Activated CD4-positive, alpha-beta T cell treated with anti-CD3 and anti-CD28 coated beads, Interleukin-2, Interleukin-6, amounts not matched to agents 100 ng/mL and 50 ng/mL, durations not matched to agents 16 hours and 8 hours (primary cell): Measurements from ENCODE around the gene NANOGP8.
A peak's percentile ranks its signal among the peaks of the same experiment; 100 is the strongest.
"Not testable (repeated sequence)": the region's sequence is repeated elsewhere in the genome, so short reads cannot be mapped to it uniquely, and the experiment has no call there.

Experiments
- DNase-seq: peaks from one replicate; pipeline ENCODE4 v3.0.0-alpha.2; 2020

Gene NANOGP8

DNA sequence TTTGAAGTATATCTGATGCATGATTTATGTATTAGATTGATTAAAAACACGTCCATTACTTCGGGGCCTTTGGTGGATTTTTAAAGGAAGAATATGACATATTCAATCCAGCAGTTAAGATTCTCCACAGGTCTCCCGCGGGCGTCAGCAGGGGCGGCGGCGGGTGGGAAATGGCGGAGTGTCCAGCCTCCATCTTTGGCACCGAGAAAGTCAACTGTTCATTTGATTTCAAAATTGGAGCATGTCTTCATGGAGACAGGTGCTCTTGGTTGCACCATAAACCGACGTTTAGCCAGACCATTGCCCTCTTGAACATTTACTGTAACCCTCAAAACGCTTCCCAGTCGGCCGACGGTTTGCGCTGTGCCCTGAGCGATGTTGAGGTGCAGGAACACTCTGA lies 7.2 kb upstream of the NANOGP8 start:
- DNase-seq: no peak

- DNase-seq: no peak
Measured at GRCh38 chr15:35090104-35090807, 5.2 kb upstream of the NANOGP8 start.

- DNase-seq: no peak
Measured at GRCh38 chr15:35089551-35089950, 4.5 kb upstream of the NANOGP8 start.

DNA sequence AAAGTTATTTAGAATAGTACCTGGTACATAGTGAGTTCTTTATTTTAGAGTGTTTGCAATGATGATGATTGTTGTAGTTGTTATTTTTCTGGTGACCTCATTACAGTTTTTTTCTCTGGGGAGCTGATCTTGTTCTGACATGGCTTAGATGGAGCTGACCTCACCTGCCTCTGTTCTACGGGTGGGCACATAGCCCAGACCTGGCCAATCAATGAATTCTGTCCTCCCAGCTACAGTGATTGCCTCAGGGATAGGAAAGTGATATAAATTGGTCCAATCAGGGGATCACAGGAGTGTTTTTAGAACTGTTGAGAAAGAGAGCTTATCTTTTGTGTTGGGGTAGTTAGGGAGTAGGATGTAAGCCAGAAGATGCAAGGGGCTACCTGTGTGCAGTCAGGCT lies 3.2 kb upstream of the NANOGP8 start:
- DNase-seq: no peak

- DNase-seq: no peak
Measured at GRCh38 chr15:35087759-35088158, 2.7 kb upstream of the NANOGP8 start.

- not testable (repeated sequence) for DNase-seq
Measured at GRCh38 chr15:35082371-35083348, 2.4 kb downstream of the NANOGP8 start.

DNA sequence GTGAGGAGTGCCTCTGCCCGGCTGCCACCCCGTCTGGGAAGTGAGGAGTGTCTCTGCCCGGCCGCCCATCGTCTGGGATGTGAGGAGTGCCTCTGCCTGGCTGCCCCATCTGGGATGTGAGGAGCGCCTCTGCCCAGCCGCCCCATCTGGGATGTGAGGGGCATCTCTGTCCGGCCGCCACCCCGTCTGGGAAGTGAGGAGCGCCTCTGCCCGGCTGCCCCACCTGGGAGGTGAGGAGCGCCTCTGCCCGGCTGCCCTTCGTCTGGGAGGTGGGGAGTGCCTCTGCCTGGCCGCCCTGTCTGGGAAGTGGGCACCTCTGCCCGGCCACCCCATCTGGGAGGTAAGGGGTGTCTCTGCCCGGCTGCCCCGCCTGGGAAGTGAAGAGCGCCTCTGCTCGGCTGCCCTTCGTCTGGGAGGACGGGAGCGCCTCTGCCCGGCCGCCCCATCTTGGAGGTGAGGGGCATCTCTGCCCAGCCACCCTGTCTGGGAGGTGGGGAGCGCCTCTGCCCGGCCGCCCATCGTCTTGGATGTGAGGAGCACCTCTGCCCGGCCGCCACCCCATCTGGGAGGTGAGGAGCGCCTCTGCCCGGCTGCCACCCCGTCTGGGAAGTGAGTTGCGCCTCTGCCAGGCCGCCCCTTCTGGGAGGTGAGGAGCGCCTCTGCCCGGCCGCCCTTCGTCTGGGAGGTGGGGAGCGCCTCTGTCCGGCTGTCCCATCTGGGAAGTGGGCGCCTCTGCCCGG lies 3.3 kb downstream of the NANOGP8 start:
- DNase-seq: not testable (repeated sequence)

DNA sequence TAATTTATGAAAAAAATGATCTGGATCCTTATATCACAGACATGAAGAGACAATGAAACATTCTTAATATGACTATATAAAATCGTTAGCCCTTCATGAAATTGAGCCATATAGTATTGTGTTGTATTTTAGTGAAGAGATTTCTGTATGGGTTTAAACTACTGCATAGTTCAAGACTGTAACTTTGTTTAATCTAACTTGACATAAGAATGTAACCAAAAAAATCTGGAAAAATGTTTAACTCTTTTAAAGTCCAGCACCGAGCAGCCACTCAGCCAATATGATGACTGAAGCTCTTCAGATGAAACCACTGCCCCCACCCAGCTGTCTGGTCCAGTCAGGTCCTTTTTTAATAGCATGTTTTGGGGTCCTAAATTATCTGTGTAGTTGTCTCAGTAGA lies 4.9 kb downstream of the NANOGP8 start:
- no peak for DNase-seq

GRCh38 chr15:35078221-35078915 lies 6.7 kb downstream of the NANOGP8 start:
- DNase-seq: peak; percentile 66

DNA sequence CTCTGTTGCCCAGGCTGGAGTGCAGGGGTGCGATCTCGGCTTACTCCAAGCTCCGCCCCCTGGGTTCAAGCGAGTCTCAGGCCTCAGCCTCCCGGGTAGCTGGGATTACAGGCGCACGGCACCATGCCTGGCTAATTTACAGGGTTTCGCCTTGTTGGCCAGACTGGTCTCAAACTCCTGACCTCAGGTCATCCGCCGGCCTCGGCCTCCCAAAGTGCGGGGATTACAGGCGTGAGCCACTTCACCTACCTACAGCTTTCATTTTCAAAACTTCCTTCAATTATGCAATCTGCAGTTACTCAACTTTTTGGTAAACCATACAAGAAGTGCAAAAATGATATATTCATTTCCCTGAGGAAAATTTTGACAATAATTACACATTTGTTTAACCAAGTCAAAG lies 14.0 kb downstream of the NANOGP8 start:
- no peak for DNase-seq

GRCh38 chr15:35068846-35069475 lies 16.1 kb downstream of the NANOGP8 start:
- no peak for DNase-seq

- DNase-seq: no peak
Measured at GRCh38 chr15:35067496-35068347, 17.4 kb downstream of the NANOGP8 start.

DNA sequence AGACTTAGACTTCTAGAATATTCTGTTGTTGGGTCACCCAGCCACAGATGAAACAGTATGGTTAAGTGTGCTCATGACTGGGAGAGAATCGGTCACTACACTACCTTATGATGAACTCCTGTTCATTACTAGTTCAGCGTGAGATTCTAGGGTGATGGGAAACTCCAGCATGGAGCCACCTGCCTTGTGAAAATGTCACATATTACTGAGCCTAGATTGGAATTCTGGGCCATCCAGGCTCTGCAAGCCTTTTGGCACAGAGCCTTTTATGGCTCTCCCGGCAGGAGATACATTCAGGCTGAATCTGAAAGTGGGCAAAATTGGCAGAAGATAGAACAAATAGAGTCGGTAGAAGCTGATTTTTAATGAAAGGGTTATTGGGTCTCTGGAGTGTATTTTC lies 19.0 kb downstream of the NANOGP8 start:
- DNase-seq: no peak

DNA sequence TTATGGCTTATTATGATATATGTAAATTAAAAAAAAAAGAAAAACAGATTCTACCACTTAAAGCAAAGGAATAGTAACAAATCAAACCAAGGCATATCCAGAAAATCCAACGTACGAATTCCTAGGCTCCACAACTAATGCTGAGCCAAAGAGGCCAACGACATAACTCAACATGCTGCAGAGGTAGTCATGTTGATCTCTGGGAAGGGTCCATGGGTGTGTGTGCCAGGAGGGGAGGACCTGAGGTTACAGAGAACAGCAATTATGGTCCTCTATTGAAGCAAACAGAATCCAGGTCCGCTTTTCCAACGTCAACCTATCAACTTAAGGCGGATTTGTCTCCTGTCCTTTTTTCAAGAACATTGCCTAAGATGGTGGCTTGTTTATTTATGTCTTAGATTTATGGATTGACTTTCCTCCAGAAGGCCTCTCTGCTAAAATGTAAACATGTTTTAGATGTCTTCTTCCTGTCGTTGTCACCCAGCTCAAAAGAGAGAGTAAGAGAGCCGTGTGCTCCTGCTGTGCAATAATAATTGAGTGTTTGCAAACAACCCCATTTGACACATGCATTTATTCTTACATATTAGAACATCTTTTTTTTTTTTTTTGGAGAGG lies 20.4 kb downstream of the NANOGP8 start:
- no peak for DNase-seq

DNA sequence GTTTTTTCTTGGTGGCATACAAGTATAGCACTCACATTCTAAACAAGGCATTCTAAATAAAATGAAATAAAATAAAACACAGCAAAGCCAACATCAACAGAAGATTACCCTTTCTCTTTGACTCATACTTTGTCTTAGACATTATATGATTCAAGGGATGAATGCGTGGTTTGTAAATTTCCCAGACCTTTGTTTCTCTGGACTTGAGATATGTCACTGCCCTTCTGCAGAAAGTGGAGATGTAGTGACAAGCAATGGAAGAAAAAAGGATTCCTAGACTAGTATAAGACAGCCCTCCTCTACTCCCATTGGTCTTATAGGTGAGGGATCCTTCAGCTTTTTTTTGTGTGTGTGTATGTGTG lies 22.4 kb downstream of the NANOGP8 start:
- DNase-seq: no peak

DNA sequence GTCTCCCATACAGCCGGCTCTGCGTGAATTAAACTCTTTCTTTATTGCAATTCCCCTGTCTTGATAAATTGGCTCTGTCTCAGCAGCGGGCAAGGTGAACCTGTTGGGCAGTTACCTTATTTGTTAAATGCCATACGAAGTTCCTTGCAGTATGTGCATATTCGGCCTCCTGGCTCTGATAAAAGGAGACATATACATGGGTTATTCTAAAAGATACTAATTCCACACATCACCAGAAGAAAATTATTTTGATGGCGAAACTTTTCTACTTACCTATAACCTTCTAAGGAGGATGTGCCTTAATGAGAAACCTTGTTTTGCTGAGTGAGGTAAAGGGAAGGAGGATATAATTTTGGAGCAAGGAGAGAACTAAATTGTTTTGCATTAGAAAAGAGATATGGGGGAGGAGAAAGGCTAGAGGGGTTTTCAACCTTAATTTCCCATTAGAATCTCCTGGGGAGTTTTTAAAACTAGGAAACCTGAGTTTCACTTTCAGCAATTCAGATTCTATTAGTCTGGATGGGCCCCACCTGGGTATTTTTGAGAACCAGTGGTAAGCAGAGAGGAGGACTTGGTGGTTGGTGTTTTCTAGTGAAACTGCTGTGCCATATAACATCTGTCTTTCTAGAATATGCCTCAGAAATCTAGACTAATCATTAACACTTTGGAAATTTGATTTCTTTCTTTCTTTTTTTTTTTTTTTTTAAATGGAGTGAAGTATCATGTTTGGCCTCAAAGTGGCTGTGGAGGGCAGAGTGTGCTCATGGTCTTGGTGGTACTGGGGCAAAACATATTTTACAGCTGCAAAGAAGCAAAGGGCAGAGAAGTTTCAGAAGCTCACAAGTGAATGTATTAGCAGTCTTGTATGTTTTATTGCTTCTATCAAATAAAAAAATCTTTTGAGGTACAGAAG lies 23.0 kb downstream of the NANOGP8 start:
- DNase-seq: no peak

DNA sequence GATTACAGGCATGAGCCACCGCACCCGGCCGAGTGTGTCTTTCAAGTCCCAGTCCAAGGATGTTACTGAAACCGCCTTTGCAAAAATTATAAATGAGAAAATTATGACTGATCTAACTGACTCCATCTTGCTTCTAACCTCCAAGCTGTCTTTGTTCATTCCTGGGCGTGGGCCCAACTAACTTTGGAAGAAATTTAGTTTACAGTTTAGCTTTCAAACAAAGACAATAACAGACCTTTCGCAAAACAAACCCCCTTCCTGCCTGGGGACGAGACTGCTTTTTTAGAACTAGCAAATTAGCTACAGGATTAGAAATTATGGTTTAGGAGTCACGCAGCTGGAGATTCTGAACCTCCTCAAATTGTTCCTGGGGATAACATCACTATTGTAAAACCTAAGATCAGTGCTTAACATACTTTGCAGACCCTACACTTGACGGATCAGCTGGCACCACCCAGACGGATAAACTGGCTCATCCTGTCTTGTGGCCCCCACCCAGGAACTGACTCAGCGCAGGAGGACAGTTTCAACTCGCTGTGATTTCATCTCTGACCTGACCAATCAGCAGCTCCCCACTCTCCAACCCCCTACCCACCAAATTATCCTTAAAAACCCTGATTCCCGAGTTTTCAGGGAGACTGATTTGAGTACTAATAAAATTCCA lies 23.8 kb downstream of the NANOGP8 start:
- no peak for DNase-seq

- DNase-seq: no peak
Measured at GRCh38 chr15:35060591-35060990, 24.5 kb downstream of the NANOGP8 start.

GRCh38 chr15:35058534-35059054 lies 26.5 kb downstream of the NANOGP8 start:
- DNase-seq: no peak
